Endodermal cell (in vitro differentiated cells): Measurements from ENCODE around the gene TBX1. TPM values are rescaled to one million over a fixed set of nuclear protein-coding genes. Genes with fewer than 3 reads are reported as not detected.

ENCODE experiments used
- DNase-seq: peaks from one replicate; pipeline ENCODE4 v3.0.0-alpha.2; 2017
- H3K27ac ChIP-seq: 2 replicates; pipeline ENCODE4 v1.5.1; 2013; ENCODE audit warnings: mild to moderate bottlenecking, low read depth, low read length, moderate library complexity
- H3K27me3 ChIP-seq: 2 replicates; pipeline ENCODE4 v1.6.1; 2013; ENCODE audit warnings: mild to moderate bottlenecking, low read length, moderate library complexity; ENCODE audit not compliant: insufficient read depth, control insufficient read depth, poor library complexity, severe bottlenecking
- H3K36me3 ChIP-seq: 2 replicates; pipeline ENCODE4 v1.7.0; 2013; ENCODE audit warnings: mild to moderate bottlenecking, low read length, moderate library complexity; ENCODE audit not compliant: control insufficient read depth, insufficient read depth
- H3K4me1 ChIP-seq: one replicate; pipeline ENCODE4 v1.7.0; 2013; ENCODE audit warnings: low read length; ENCODE audit not compliant: control insufficient read depth, insufficient read depth
- H3K4me3 ChIP-seq: 2 replicates; pipeline ENCODE4 v1.5.1; 2013; ENCODE audit warnings: mild to moderate bottlenecking, low read length, moderate library complexity
- H3K9ac ChIP-seq: 2 replicates; pipeline ENCODE4 v1.6.1; 2013; ENCODE audit warnings: mild to moderate bottlenecking, low read length, moderate library complexity; ENCODE audit not compliant: poor library complexity, severe bottlenecking; ENCODE audit errors: extremely low read depth
- H3K9me3 ChIP-seq: 2 replicates; pipeline ENCODE4 v1.6.1; 2013; ENCODE audit warnings: mild to moderate bottlenecking, low read length, moderate library complexity; ENCODE audit not compliant: control insufficient read depth
- H3K27ac Mint-ChIP-seq: 2 replicates; pipeline ENCODE4 v1.8.0; 2020; ENCODE audit warnings: mixed read lengths
- H3K27me3 Mint-ChIP-seq: 2 replicates; pipeline ENCODE4 v1.8.0; 2021; ENCODE audit warnings: mild to moderate bottlenecking, mixed read lengths; ENCODE audit not compliant: insufficient read depth
- H3K36me3 Mint-ChIP-seq: 2 replicates; pipeline ENCODE4 v1.8.0; 2020; ENCODE audit warnings: low read depth, mixed read lengths
- H3K4me1 Mint-ChIP-seq: 2 replicates; pipeline ENCODE4 v1.8.0; 2020; ENCODE audit warnings: mixed read lengths
- H3K4me3 Mint-ChIP-seq: 2 replicates; pipeline ENCODE4 v1.8.0; 2020; ENCODE audit warnings: mild to moderate bottlenecking, moderate library complexity, mixed read lengths
- H3K9me3 Mint-ChIP-seq: 2 replicates; pipeline ENCODE4 v1.8.0; 2020; ENCODE audit warnings: mild to moderate bottlenecking, mixed read lengths
- CTCF ChIP-seq: fragments of 200-600 bp; sonication (generic); conservative IDR thresholded peaks from 2 replicates; pipeline ENCODE4 v1.5.0; 2021; ENCODE audit warnings: antibody characterized with exemption, mild to moderate bottlenecking
- WGBS, 2 experiments: methylation state at CpG; one replicate each; pipeline versions ENCODE4 v1.1.5 to v1.1.7; 2013; ENCODE audit warnings: missing lambda C conversion rate in 2 of 2, mixed read lengths in 1 of 2; ENCODE audit not compliant: insufficient coverage in 1 of 2, insufficient read length in 1 of 2; 5-methylcytosine and 5-hydroxymethylcytosine counted together
- total RNA-seq, 2 donors: library from RNA; stranded (reverse); fragmentation: NEBNext Ultra II Directional in 1 of 2; extraction: Animal tissue kit (Norgen Biotek cat#: 25700) in 1 of 2; gene quantifications; 2 replicates in 1 of 2; 3 replicates in 1 of 2; pipeline ENCODE4 v1.2.1, GENCODE V29; 2021

TBX1 gene
- total RNA-seq, 2 donors from 2014 or later = 1.3 TPM; not detected in 1

DNA sequence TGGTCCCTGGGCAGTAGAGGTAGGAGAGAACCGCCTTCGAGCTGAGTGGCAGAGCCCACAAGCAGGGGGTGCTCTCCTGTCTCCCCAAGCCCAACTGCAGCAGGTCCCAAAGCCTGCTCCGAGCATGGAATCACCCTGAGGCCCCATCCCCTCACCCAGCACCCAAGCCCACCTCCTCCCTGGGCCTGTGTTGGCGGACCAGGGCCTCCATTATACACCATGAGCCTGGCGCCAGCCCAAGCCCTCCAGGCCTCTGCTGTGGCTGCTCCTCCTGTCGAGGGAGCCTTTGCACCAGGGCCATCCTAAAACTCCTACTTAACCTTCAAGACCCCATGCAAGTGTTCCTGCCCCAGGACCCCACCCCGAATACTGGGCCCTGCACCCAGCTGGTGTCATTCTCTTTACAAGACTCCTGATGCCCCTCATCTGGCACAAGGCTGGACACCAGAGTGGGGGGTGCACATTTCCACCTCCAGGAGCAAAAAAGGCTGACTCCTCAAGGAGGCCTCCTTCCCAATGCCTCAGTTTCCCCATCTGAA lies 20.6 kb upstream of the TBX1 start:
- H3K36me3 ChIP-seq = no peaks in the 10 kb centered on the region
- H3K27ac Mint-ChIP-seq = no peak overlapping the region
- 90 to 100% methylated on average over 3 to 7 of the region's 7 CpGs for WGBS, 2 experiments
- H3K27me3 Mint-ChIP-seq = no peaks in the 10 kb centered on the region
- TF ChIP-seq CTCF = no peak
- H3K9me3 Mint-ChIP-seq = no peaks in the 10 kb centered on the region
- no peak overlapping the region for H3K4me3 Mint-ChIP-seq
- H3K27me3 ChIP-seq = no peaks in the 10 kb centered on the region
- peaks cover 4% of the 10 kb centered on the region for H3K4me1 ChIP-seq
- DNase-seq = no peak
- no peaks in the 10 kb centered on the region for H3K9me3 ChIP-seq
- H3K27ac ChIP-seq = no peak overlapping the region
- H3K36me3 Mint-ChIP-seq = no peaks in the 10 kb centered on the region
- H3K4me3 ChIP-seq = no peak overlapping the region
- H3K9ac ChIP-seq = no peak overlapping the region
- no peaks in the 10 kb centered on the region for H3K4me1 Mint-ChIP-seq

DNA sequence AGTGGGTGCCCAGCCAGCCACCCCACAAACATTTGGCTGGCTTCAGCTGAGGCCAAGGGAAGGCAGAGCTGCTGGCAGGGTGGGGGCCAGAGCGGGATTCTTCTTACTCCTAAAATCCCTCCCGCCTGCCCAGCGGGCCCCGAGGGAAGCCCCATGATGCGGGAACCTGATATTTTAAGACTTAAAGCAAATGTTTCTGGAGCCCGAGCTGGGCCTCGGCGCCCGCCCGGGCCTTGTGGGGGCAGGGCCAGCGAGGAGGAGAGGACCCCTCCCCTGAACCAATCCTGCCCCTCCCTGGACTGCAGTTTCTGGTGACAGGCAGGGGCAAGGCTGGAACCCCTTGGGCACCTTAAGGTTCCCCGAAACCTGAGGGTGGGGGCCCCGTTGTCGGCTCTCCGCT lies 20.0 kb upstream of the TBX1 start:
- Mint-ChIP-seq H3K27me3 (no peaks in the 10 kb centered on the region), H3K4me1 (no peaks in the 10 kb centered on the region), H3K27ac (no peak overlapping the region), H3K4me3 (no peak overlapping the region), H3K36me3 (no peaks in the 10 kb centered on the region), H3K9me3 (no peaks in the 10 kb centered on the region)
- Histone ChIP-seq H3K4me3 (no peak overlapping the region), H3K27me3 (no peaks in the 10 kb centered on the region), H3K4me1 (peaks cover 4% of the 10 kb centered on the region), H3K27ac (no peak overlapping the region), H3K9ac (no peak overlapping the region), H3K9me3 (no peaks in the 10 kb centered on the region), H3K36me3 (no peaks in the 10 kb centered on the region)
- no peak for DNase-seq
- 86 to 90% methylated on average over 8 to 15 of the region's 15 CpGs for WGBS, 2 experiments
- no peak for TF ChIP-seq CTCF

DNA sequence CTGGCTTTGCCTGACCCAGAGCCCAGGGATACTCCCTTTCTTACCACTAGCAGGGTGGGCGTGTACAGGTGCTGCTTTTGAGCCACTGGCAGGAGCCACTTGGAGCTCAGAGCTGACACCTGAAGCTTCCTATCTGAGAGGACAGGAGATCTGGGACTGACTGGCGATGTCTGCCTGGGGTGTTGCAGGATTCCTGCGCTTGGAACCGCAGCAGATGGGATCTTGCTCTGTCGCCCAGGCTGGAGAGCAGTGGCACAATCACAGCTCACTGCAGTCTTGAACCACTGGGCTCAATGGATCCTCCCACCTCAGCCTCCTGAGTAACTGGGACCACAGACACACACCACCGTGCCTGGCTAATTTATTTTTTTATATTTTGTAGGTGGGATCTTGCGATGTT lies 19.5 kb upstream of the TBX1 start:
- H3K4me1 ChIP-seq = peaks cover 4% of the 10 kb centered on the region
- no peak for DNase-seq
- Mint-ChIP-seq H3K27me3 (no peaks in the 10 kb centered on the region), H3K4me3 (no peak overlapping the region), H3K27ac (no peak overlapping the region), H3K9me3 (no peaks in the 10 kb centered on the region), H3K4me1 (no peaks in the 10 kb centered on the region), H3K36me3 (no peaks in the 10 kb centered on the region)
- no peak for TF ChIP-seq CTCF
- no peaks in the 10 kb centered on the region for H3K9me3 ChIP-seq
- no peak overlapping the region for H3K9ac ChIP-seq
- no peak overlapping the region for H3K4me3 ChIP-seq
- no peaks in the 10 kb centered on the region for H3K27me3 ChIP-seq
- 82 to 89% methylated on average over 2 to 7 of the region's 7 CpGs for WGBS, 2 experiments
- no peak overlapping the region for H3K27ac ChIP-seq
- no peaks in the 10 kb centered on the region for H3K36me3 ChIP-seq
